Germinal center (tissue), 1 donor: ENCODE data around the gene SLC9A7.

Experiments
- DNase-seq: peaks from one replicate; pipeline ENCODE4 v3.0.0; 2012; ENCODE audit warnings: mixed read lengths, low spot score

Gene SLC9A7

GRCh38 chrX:46647251-46647650 is 111.7 kb downstream of the SLC9A7 start:
- no peak for DNase-seq

GRCh38 chrX:46645614-46646013 is 113.3 kb downstream of the SLC9A7 start:
- DNase-seq, result no peak

- DNase-seq, result no peak
These were observed 115.3 kb downstream of the SLC9A7 start for GRCh38 chrX:46643636-46644035.

GRCh38 chrX:46642145-46642544 is 116.8 kb downstream of the SLC9A7 start:
- DNase-seq, result no peak

- DNase-seq, result no peak
These were observed 121.0 kb downstream of the SLC9A7 start for GRCh38 chrX:46637938-46638337.

GRCh38 chrX:46636223-46636622 is 122.7 kb downstream of the SLC9A7 start:
- no peak for DNase-seq

GRCh38 chrX:46635186-46635585 is 123.7 kb downstream of the SLC9A7 start:
- no peak for DNase-seq

GRCh38 chrX:46634577-46634976 is 124.3 kb downstream of the SLC9A7 start:
- no peak for DNase-seq

GRCh38 chrX:46630141-46630540 is 128.8 kb downstream of the SLC9A7 start:
- no peak for DNase-seq

- no peak for DNase-seq
These were observed 130.2 kb downstream of the SLC9A7 start for GRCh38 chrX:46628460-46629371.

- DNase-seq, result no peak
These were observed 131.1 kb downstream of the SLC9A7 start for GRCh38 chrX:46627711-46628419.

GRCh38 chrX:46627062-46627461 is 131.9 kb downstream of the SLC9A7 start:
- DNase-seq, result no peak

- DNase-seq, result no peak
These were observed 132.4 kb downstream of the SLC9A7 start for GRCh38 chrX:46626566-46626965.

GRCh38 chrX:46624090-46624786 is 134.7 kb downstream of the SLC9A7 start:
- no peak for DNase-seq

- no peak for DNase-seq
These were observed 137.3 kb downstream of the SLC9A7 start for GRCh38 chrX:46621572-46621971.

- no peak for DNase-seq
These were observed 138.4 kb downstream of the SLC9A7 start for GRCh38 chrX:46620505-46620904.

- DNase-seq, result no peak
These were observed 140.0 kb downstream of the SLC9A7 start for GRCh38 chrX:46618947-46619346.

GRCh38 chrX:46617906-46618305 is 141.0 kb downstream of the SLC9A7 start:
- no peak for DNase-seq

- DNase-seq, result no peak
These were observed 147.1 kb downstream of the SLC9A7 start for GRCh38 chrX:46611658-46612362.

- no peak for DNase-seq
These were observed 148.8 kb downstream of the SLC9A7 start for GRCh38 chrX:46610070-46610658.

- DNase-seq, result no peak
These were observed 151.0 kb downstream of the SLC9A7 start for GRCh38 chrX:46607916-46608315.
